Ovary (tissue), 9 donors: ENCODE measurements around the gene SEC23A. TPM values are rescaled to one million over a fixed set of nuclear protein-coding genes. Genes with fewer than 3 reads are reported as not detected.
"Not testable (repeated sequence)": the region's sequence is repeated elsewhere in the genome, so short reads cannot be mapped to it uniquely, and the experiment has no call there.

Source experiments
- DNase-seq, 5 donors: peaks; one replicate each; pipeline ENCODE4 v3.0.0-alpha.2; 2019 to 2020
- H3K27ac ChIP-seq, 2 donors: fragments of 200-600 bp; one replicate each; pipeline versions ENCODE4 v1.5.1 to v1.8.0; 2019 to 2022
- H3K27me3 ChIP-seq: fragments of 200-600 bp; one replicate; pipeline ENCODE4 v1.8.0; 2022
- H3K36me3 ChIP-seq: fragments of 200-600 bp; sonication (generic); one replicate; pipeline ENCODE4 v1.5.1; 2019
- H3K4me1 ChIP-seq: one replicate; pipeline ENCODE4 v1.8.1; 2013; ENCODE audit warnings: mild to moderate bottlenecking, moderate library complexity; ENCODE audit not compliant: insufficient read depth
- H3K4me3 ChIP-seq: fragments of 200-600 bp; sonication (generic); one replicate; pipeline ENCODE4 v1.5.1; 2017
- H3K9me3 ChIP-seq, 2 donors: fragments of 200-600 bp in 1 of 2; sonication (generic) in 1 of 2; one replicate each; pipeline versions ENCODE4 v1.5.1 to v1.8.1; 2013 to 2019; ENCODE audit warnings: mild to moderate bottlenecking in 1 of 2, moderate library complexity in 1 of 2
- CTCF ChIP-seq, 3 donors: fragments of 450-650 bp in 2 of 3; fragments of 200-600 bp in 1 of 3; IDR thresholded peaks; one replicate each; pipeline versions ENCODE4 v1.5.1 to v1.8.0; 2016 to 2022; ENCODE audit warnings: antibody characterized with exemption in 3 of 3, mild to moderate bottlenecking in 1 of 3
- EP300 ChIP-seq: sonication (generic); formaldehyde crosslinking; IDR thresholded peaks from one replicate; pipeline ENCODE4 v1.6.1; 2017; ENCODE audit warnings: antibody characterized with exemption
- POLR2A ChIP-seq: fragments of 450-650 bp; IDR thresholded peaks from one replicate; pipeline ENCODE4 v1.6.1; 2017; ENCODE audit warnings: antibody characterized with exemption, mild to moderate bottlenecking, moderate library complexity
- WGBS, 3 donors: extraction: QIAGEN DNeasy Blood & Tissue Kit in 1 of 3; methylation state at CpG; one replicate each; pipeline versions ENCODE4 v1.1.5 to v1.1.7; 2013 to 2017; 5-methylcytosine and 5-hydroxymethylcytosine counted together
- intact Hi-C, 4 donors: fragments of 100-400 bp; cut with DNase I; formaldehyde crosslinking; loops; one replicate each; pipeline versions ENCODE4 v1.11.0 to v1.15.1; 2022 to 2023
- polyA plus RNA-seq, 2 donors: library from polyadenylated mRNA; stranded (reverse); fragments of 200-250 nt in 1 of 2; fragments of 350-450 nt in 1 of 2; fragmentation: Illumina TruSeq in 1 of 2; extraction: RNeasy Lipid Tissue Mini Kit (QIAGEN cat#74804) in 1 of 2; gene quantifications; one replicate each; pipeline ENCODE4 v1.2.3, GENCODE V29; 2013 to 2014
- total RNA-seq, 7 donors: library from RNA; depleted of rRNA in 2 of 7; stranded (reverse); fragments of >200 nt in 2 of 7; fragmentation: NEBNext Ultra II Directional in 3 of 7; extraction: Animal tissue kit (Norgen Biotek cat#: 25700) in 3 of 7; gene quantifications; one replicate each; pipeline versions ENCODE4 v1.1.0 to v1.2.4, GENCODE V29; 2016 to 2023
- donor health status: DM: no; HTN: no; CAD: no; lungs with moderate emphysema.
- donor health status: DM: no; HTN: no; CAD: no.
- donor health status: Bipolar disorder and iron deficiency.
- donor health status: DM: yes; HTN: yes; CAD: no.
- donor health status: DM: no; HTN: no; CAD: no.
- donor health status: DM: yes; HTN: yes; CAD: no.

Gene SEC23A
- total and polyA plus RNA-seq, 9 donors = 28.5 to 93.2 (median 81.9) TPM

DNA sequence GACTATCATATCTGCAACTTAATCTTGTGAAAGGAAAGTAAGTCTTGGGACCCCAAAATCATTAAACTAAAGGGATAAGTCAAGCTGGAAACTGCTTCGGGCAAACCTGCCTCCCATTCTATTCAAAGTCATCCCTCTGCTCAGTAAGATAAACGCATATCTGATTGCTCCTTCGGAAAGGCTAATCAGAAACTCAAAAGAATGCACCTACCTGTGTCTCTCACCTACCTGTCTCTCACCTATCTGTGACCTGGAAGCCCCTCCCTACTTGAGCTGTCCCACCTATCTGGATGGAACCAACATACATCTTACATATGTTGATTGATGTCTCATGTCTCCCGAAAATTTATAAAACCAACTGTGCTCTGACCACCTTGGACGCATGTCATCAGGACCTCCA lies 19.9 kb downstream of the SEC23A start:
- Histone ChIP-seq H3K4me1 (no peaks in the 10 kb centered on the region), H3K27ac (no peak overlapping the region), H3K36me3 (no peaks in the 10 kb centered on the region), H3K4me3 (no peak overlapping the region), H3K9me3 (no peaks in the 10 kb centered on the region), H3K27me3 (no peaks in the 10 kb centered on the region)
- no peak for TF ChIP-seq CTCF (IDR thresholded peaks at IDR 0.05)
- TF ChIP-seq POLR2A = no peak
- TF ChIP-seq EP300 = no peak
- no peak for DNase-seq
- intact Hi-C loops = no loop called here
- WGBS, 3 donors = 69 to 74% (median 72%) methylated on average over 5 of the region's 5 CpGs

DNA sequence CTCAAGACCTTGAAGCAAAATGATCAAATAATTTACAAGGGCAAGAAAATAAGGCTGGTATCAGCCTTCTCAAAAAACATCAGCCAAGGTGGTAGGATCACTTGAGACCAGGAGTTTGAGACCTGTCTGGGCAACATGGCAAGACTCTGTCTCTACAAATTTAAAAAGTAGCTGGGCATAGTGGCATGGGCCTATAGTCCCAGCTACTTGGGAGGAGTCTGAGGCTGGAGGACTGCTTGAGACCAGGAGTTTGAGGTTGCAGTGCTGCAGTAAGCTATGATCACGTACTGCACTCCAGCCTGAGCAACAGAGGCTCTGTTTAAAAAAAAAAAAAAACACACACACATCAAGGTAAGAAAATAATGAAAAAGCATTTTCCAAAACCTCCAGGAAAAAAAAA lies 22.1 kb downstream of the SEC23A start:
- Histone ChIP-seq H3K27ac (no peak overlapping the region), H3K4me1 (no peaks in the 10 kb centered on the region), H3K36me3 (no peaks in the 10 kb centered on the region), H3K9me3 (no peaks in the 10 kb centered on the region), H3K27me3 (no peaks in the 10 kb centered on the region), H3K4me3 (no peak overlapping the region)
- TF ChIP-seq EP300 = no peak
- no peak for TF ChIP-seq POLR2A
- TF ChIP-seq CTCF (IDR thresholded peaks at IDR 0.05) = no peak
- DNase-seq = no peak
- intact Hi-C loops = no loop called here
- 94 to 100% (median 94%) methylated on average over 1 of the region's 1 CpG for WGBS, 3 donors

- TF ChIP-seq EP300 (no peak), POLR2A (no peak), CTCF (IDR thresholded peaks at IDR 0.05) (no peak)
- 91 to 97% (median 95%) methylated on average over 2 of the region's 2 CpGs for WGBS, 3 donors
- intact Hi-C loops = no loop called here
- Histone ChIP-seq H3K4me1 (no peaks in the 10 kb centered on the region), H3K36me3 (no peaks in the 10 kb centered on the region), H3K9me3 (no peaks in the 10 kb centered on the region), H3K4me3 (no peak overlapping the region), H3K27me3 (no peaks in the 10 kb centered on the region), H3K27ac (no peak overlapping the region)
- DNase-seq = no peak
Measured at GRCh38 chr14:39071096-39071495, 31.9 kb downstream of the SEC23A start.

GRCh38 chr14:39069923-39070322 lies 33.1 kb downstream of the SEC23A start:
- 98 to 99% (median 98%) methylated on average over 5 of the region's 5 CpGs for WGBS, 3 donors
- no peak for DNase-seq

DNA sequence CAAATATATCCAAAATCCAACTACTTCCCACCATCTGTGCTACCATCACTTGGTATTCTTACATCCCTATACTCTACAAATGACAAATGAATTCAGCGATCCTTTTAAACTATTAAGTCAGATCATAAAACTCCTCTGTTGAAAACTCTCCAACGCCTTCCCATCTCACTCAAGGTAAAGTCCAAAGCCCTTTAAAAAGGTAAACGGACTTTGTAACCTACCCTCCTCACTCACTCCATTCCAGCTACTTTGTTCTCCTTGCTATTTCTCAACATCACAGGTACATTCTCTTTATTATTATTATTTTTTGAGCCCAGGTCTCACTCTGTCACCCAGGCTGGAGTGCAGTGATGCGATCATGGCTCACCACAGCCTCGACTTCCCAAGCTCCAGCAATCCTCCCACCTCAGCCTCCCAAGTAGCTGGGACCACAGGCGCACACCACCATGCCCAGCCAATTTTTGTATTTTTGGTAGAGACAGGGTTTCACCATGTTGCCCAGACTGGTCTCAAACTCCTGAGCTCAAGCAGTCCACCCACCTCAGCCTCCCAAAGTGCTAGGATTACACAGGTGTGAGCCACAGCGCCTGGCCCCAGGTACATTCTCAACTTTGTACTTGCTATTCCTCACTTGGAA lies 33.7 kb downstream of the SEC23A start:
- DNase-seq, H3K9me3 ChIP-seq, H3K27ac ChIP-seq, H3K27me3 ChIP-seq, H3K36me3 ChIP-seq, intact Hi-C loops, H3K4me1 ChIP-seq, H3K4me3 ChIP-seq: not testable (repeated sequence)
- 95 to 97% (median 97%) methylated on average over 7 of the region's 7 CpGs for WGBS, 3 donors

More at GRCh38 chr14:39069923-39070322, 33.1 kb downstream of the SEC23A start:
- Histone ChIP-seq H3K4me3 (no peak overlapping the region), H3K27me3 (no peaks in the 10 kb centered on the region), H3K36me3 (no peaks in the 10 kb centered on the region), H3K9me3 (no peaks in the 10 kb centered on the region), H3K27ac (no peak overlapping the region), H3K4me1 (no peaks in the 10 kb centered on the region)
- intact Hi-C loops = no loop called here
- no peak for TF ChIP-seq CTCF (IDR thresholded peaks at IDR 0.05)
- no peak for TF ChIP-seq EP300
- no peak for TF ChIP-seq POLR2A
